OCI-LY1 (cell line): Measurements from ENCODE around the gene P3H1.

Experiments used
- H2AFZ ChIP-seq: fragments of 200-600 bp; sonication (generic), shearing (Covaris generic); 2 replicates; pipeline ENCODE4 v1.6.0; 2014; ENCODE audit warnings: antibody characterized with exemption, mild to moderate bottlenecking, low read length
- H3F3A ChIP-seq: fragments of 200-600 bp; sonication (generic), shearing (Covaris generic); 2 replicates; pipeline ENCODE4 v1.6.0; 2014; ENCODE audit warnings: mild to moderate bottlenecking, antibody characterized with exemption, low read length, moderate library complexity; ENCODE audit not compliant: insufficient read depth
- H3K27ac ChIP-seq: fragments of 200-600 bp; sonication (generic); 2 replicates; pipeline ENCODE4 v1.5.1; 2014; ENCODE audit warnings: low read length, mixed run types, mild to moderate bottlenecking, low read depth; ENCODE audit not compliant: poor library complexity, severe bottlenecking
- H3K27me3 ChIP-seq: fragments of 200-600 bp; sonication (generic); 2 replicates; pipeline ENCODE4 v1.6.0; 2014; ENCODE audit warnings: antibody characterized with exemption, mild to moderate bottlenecking, low read length, moderate library complexity; ENCODE audit not compliant: insufficient read depth
- H3K36me3 ChIP-seq: fragments of 200-600 bp; sonication (generic); 2 replicates; pipeline ENCODE4 v1.6.1; 2014; ENCODE audit warnings: mild to moderate bottlenecking, antibody characterized with exemption, low read length, moderate library complexity, mixed read lengths; ENCODE audit not compliant: insufficient read depth
- H3K4me1 ChIP-seq: fragments of 200-600 bp; sonication (generic); 2 replicates; pipeline ENCODE4 v1.5.1; 2014; ENCODE audit warnings: mild to moderate bottlenecking, low read length, moderate library complexity; ENCODE audit not compliant: insufficient read depth, severe bottlenecking
- H3K4me2 ChIP-seq: fragments of 200-600 bp; sonication (generic), shearing (Covaris generic); 2 replicates; pipeline ENCODE4 v1.6.1; 2014; ENCODE audit warnings: low read length
- H3K4me3 ChIP-seq: fragments of 200-600 bp; sonication (generic); 2 replicates; pipeline ENCODE4 v1.5.1; 2014; ENCODE audit warnings: low read length, low read depth, mild to moderate bottlenecking, mixed read lengths; ENCODE audit not compliant: poor library complexity, severe bottlenecking
- H3K79me2 ChIP-seq: fragments of 200-600 bp; shearing (Covaris generic); 2 replicates; pipeline ENCODE4 v1.6.1; 2016; ENCODE audit warnings: mixed run types, low read length, mixed read lengths; ENCODE audit not compliant: insufficient read depth
- H3K9ac ChIP-seq: fragments of 200-600 bp; sonication (generic), shearing (Covaris generic); 2 replicates; pipeline ENCODE4 v1.6.1; 2014; ENCODE audit warnings: mild to moderate bottlenecking, low read length, mixed read lengths
- H3K9me2 ChIP-seq: fragments of 200-600 bp; sonication (generic), shearing (Covaris generic); 2 replicates; pipeline ENCODE4 v1.6.1; 2014; ENCODE audit warnings: low read depth, mild to moderate bottlenecking, low read length, mixed read lengths
- H3K9me3 ChIP-seq: fragments of 200-600 bp; shearing (Covaris generic); 2 replicates; pipeline ENCODE4 v1.6.1; 2014; ENCODE audit warnings: low read length, mixed read lengths
- H4K20me1 ChIP-seq: fragments of 200-600 bp; sonication (generic), shearing (Covaris generic); 2 replicates; pipeline ENCODE4 v1.6.0; 2016; ENCODE audit warnings: mild to moderate bottlenecking, low read length; ENCODE audit not compliant: insufficient read depth
- CTCF ChIP-seq: fragments of 200-600 bp; sonication (generic), shearing (Covaris generic); IDR thresholded peaks from 2 replicates; pipeline ENCODE4 v1.5.1; 2017; ENCODE audit warnings: mild to moderate bottlenecking, antibody characterized with exemption, low read length, moderate library complexity, mixed read lengths
- EZH2 ChIP-seq: fragments of 200-600 bp; sonication (generic), shearing (Covaris generic); IDR thresholded peaks from 2 replicates; pipeline ENCODE4 v1.8.0; 2017; ENCODE audit warnings: borderline replicate concordance, mixed run types, mild to moderate bottlenecking, antibody characterized with exemption, low read length, moderate library complexity, mixed read lengths

Gene P3H1

GRCh38 chr1:42759114-42759513 lies 7.7 kb downstream of the P3H1 start:
- peak overlapping the region; percentile 45 for H3K27ac ChIP-seq

GRCh38 chr1:42758641-42759040 lies 8.2 kb downstream of the P3H1 start:
- TF ChIP-seq EZH2 (no peak), CTCF (no peak)
- Histone ChIP-seq H3K9me2 (no peaks in the 10 kb centered on the region), H3K4me1 (peaks cover 11% of the 10 kb centered on the region), H3K27ac (peak overlapping the region; percentile 45), H3F3A (no peaks in the 10 kb centered on the region), H4K20me1 (no peaks in the 10 kb centered on the region), H3K79me2 (no peaks in the 10 kb centered on the region), H3K9ac (no peak overlapping the region), H3K9me3 (no peaks in the 10 kb centered on the region), H3K4me3 (no peak overlapping the region), H3K36me3 (peaks cover 47% of the 10 kb centered on the region), H3K27me3 (no peaks in the 10 kb centered on the region), H3K4me2 (no peak overlapping the region), H2AFZ (no peak overlapping the region)

More at GRCh38 chr1:42759114-42759513, 7.7 kb downstream of the P3H1 start:
- Histone ChIP-seq H3K9me3 (no peaks in the 10 kb centered on the region), H3K27me3 (no peaks in the 10 kb centered on the region), H3K4me1 (peaks cover 11% of the 10 kb centered on the region), H2AFZ (no peak overlapping the region), H3K9ac (no peak overlapping the region), H3K36me3 (peaks cover 43% of the 10 kb centered on the region), H3F3A (no peaks in the 10 kb centered on the region), H4K20me1 (no peaks in the 10 kb centered on the region), H3K4me2 (no peak overlapping the region), H3K9me2 (no peaks in the 10 kb centered on the region), H3K79me2 (no peaks in the 10 kb centered on the region), H3K4me3 (no peak overlapping the region)
- TF ChIP-seq EZH2 (no peak), CTCF (peak; percentile 58)

- peaks cover 11% of the 10 kb centered on the region for H3K4me1 ChIP-seq
- peaks cover 52% of the 10 kb centered on the region for H3K36me3 ChIP-seq
- no peaks in the 10 kb centered on the region for H3K79me2 ChIP-seq
- H3K27me3 ChIP-seq: no peaks in the 10 kb centered on the region
- no peak overlapping the region for H3K9ac ChIP-seq
- no peak overlapping the region for H3K4me3 ChIP-seq
- H2AFZ ChIP-seq: no peak overlapping the region
- no peaks in the 10 kb centered on the region for H3K9me3 ChIP-seq
- no peaks in the 10 kb centered on the region for H3K9me2 ChIP-seq
- TF ChIP-seq CTCF (no peak), EZH2 (no peak)
- H3F3A ChIP-seq: no peaks in the 10 kb centered on the region
- H3K4me2 ChIP-seq: no peak overlapping the region
- H3K27ac ChIP-seq: no peak overlapping the region
- no peaks in the 10 kb centered on the region for H4K20me1 ChIP-seq
Measured at GRCh38 chr1:42757892-42758275, 8.9 kb downstream of the P3H1 start.
